NCI-H2196 treated with DMSO at 0.1 percent for 48 hours (cell line): ENCODE data around the gene FAM217B.

ENCODE experiments used
- DNase-seq: peaks from one replicate; lab custom pipeline; 2025; ENCODE audit not compliant: unreplicated experiment; lab: John Stamatoyannopoulos, UW

The FAM217B gene

GRCh38 chr20:59972037-59972801 is 32.0 kb downstream of the FAM217B start:
- DNase-seq = no peak

GRCh38 chr20:59976156-59976782 is 36.1 kb downstream of the FAM217B start:
- no peak for DNase-seq

- no peak for DNase-seq
Observed at GRCh38 chr20:59977086-59977485, 36.9 kb downstream of the FAM217B start.

GRCh38 chr20:59983076-59983475 is 42.9 kb downstream of the FAM217B start:
- DNase-seq = no peak

GRCh38 chr20:59984541-59984940 is 44.4 kb downstream of the FAM217B start:
- no peak for DNase-seq

GRCh38 chr20:59985164-59985563 is 45.0 kb downstream of the FAM217B start:
- DNase-seq = no peak

GRCh38 chr20:59985864-59986263 is 45.7 kb downstream of the FAM217B start:
- DNase-seq = no peak

- DNase-seq = no peak
Observed at GRCh38 chr20:59987135-59987534, 46.9 kb downstream of the FAM217B start.

GRCh38 chr20:59988141-59988540 is 48.0 kb downstream of the FAM217B start:
- DNase-seq = peak; percentile 66

- no peak for DNase-seq
Observed at GRCh38 chr20:59992526-59993084, 52.4 kb downstream of the FAM217B start.

GRCh38 chr20:59993736-59994430 is 53.7 kb downstream of the FAM217B start:
- no peak for DNase-seq

GRCh38 chr20:59994697-59995122 is 54.5 kb downstream of the FAM217B start:
- DNase-seq = no peak

GRCh38 chr20:59996108-59996507 is 55.9 kb downstream of the FAM217B start:
- DNase-seq = no peak

- no peak for DNase-seq
Observed at GRCh38 chr20:59997896-59998295, 57.7 kb downstream of the FAM217B start.
